MM.1S (cell line): ENCODE measurements around the gene RAB3B.

Source experiments
- EZH2 ChIP-seq: fragments of 300-600 bp; sonication (generic); optimal IDR thresholded peaks from 2 replicates; pipeline ENCODE3; 2017; ENCODE audit warnings: low read depth, mild to moderate bottlenecking, antibody characterized with exemption, low read length, mixed read lengths
- EZH2phosphoT487 ChIP-seq: fragments of 300-600 bp; sonication (generic); IDR thresholded peaks from 2 replicates; pipeline ENCODE4 v1.6.1; 2018; ENCODE audit warnings: antibody characterized with exemption, low read length
- TF ChIP-seq, protein P1 (sequence below): fragments of 300-600 bp; sonication (generic); IDR thresholded peaks from 2 replicates; pipeline ENCODE4 v1.5.1; 2016; ENCODE audit warnings: antibody characterized with exemption, low read length, mixed read lengths

DNA sequence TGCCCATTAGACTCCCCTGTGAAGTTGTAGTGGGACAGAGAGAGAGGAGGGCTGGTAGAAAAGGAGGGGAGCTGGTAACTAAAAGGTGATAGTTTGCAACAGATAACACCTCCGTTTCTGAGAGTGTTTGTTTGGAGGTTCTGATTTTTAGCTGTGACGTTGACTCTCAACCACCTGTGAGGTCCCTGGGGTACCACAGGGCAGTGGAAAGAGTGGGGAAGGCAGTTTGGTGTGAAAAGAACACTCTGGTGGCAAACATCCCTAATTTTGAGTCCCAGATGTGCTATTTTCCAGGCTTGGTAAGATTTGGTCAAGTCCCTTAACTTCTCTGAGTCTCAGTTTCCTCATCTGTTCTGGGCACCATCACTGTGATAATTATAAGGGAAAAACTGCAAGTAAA is 29.3 kb downstream of the RAB3B start:
- TF ChIP-seq, protein P1, sequence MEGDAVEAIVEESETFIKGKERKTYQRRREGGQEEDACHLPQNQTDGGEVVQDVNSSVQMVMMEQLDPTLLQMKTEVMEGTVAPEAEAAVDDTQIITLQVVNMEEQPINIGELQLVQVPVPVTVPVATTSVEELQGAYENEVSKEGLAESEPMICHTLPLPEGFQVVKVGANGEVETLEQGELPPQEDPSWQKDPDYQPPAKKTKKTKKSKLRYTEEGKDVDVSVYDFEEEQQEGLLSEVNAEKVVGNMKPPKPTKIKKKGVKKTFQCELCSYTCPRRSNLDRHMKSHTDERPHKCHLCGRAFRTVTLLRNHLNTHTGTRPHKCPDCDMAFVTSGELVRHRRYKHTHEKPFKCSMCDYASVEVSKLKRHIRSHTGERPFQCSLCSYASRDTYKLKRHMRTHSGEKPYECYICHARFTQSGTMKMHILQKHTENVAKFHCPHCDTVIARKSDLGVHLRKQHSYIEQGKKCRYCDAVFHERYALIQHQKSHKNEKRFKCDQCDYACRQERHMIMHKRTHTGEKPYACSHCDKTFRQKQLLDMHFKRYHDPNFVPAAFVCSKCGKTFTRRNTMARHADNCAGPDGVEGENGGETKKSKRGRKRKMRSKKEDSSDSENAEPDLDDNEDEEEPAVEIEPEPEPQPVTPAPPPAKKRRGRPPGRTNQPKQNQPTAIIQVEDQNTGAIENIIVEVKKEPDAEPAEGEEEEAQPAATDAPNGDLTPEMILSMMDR: no peak
- TF ChIP-seq EZH2 (no peak), EZH2phosphoT487 (no peak)
